HepG2 (cell line): ENCODE data around the gene THADA. TPM values are rescaled to one million over a fixed set of nuclear protein-coding genes. Genes with fewer than 3 reads are reported as not detected.

Source experiments
- ATRX ChIP-seq: sonication (generic); formaldehyde crosslinking; IDR thresholded peaks from 2 replicates; pipeline ENCODE4 v1.4.0; 2020; ENCODE audit warnings: missing genetic modification reagents, borderline replicate concordance
- EZH2 ChIP-seq: conservative IDR thresholded peaks from 2 replicates; pipeline ENCODE4 v1.6.1; 2012; ENCODE audit warnings: mild to moderate bottlenecking, low read depth, low read length, moderate library complexity
- MAFK ChIP-seq, 2 experiments: IDR thresholded peaks in 1 of 2; conservative IDR thresholded peaks in 1 of 2; 2 replicates each; pipeline ENCODE4 v1.6.1; 2011; ENCODE audit warnings: improper control_type of control experiment in 2 of 2, low read length in 2 of 2
- NFE2 ChIP-seq: sonication (generic); formaldehyde crosslinking; IDR thresholded peaks from 2 replicates; pipeline ENCODE4 v1.4.0; 2020; ENCODE audit warnings: missing genetic modification reagents
- NFIB ChIP-seq: sonication (generic); formaldehyde crosslinking; IDR thresholded peaks from 2 replicates; pipeline ENCODE4 v1.9.0; 2021; ENCODE audit warnings: missing genetic modification reagents, mild to moderate bottlenecking, borderline replicate concordance
- NONO ChIP-seq, 2 experiments: fragments of 450-650 bp in 1 of 2; sonication (generic) in 1 of 2; formaldehyde crosslinking in 1 of 2; IDR thresholded peaks in 1 of 2; conservative IDR thresholded peaks in 1 of 2; 2 replicates each; pipeline versions ENCODE4 v1.6.1 to v1.8.0; 2017 to 2022; ENCODE audit warnings: mild to moderate bottlenecking in 1 of 2, missing genetic modification reagents in 1 of 2, moderate library complexity in 1 of 2
- NRL ChIP-seq: sonication (generic); formaldehyde crosslinking; IDR thresholded peaks from 2 replicates; pipeline ENCODE4 v1.5.0; 2020; ENCODE audit warnings: missing genetic modification reagents, mild to moderate bottlenecking, moderate library complexity, borderline replicate concordance
- POLR2AphosphoS5 ChIP-seq: IDR thresholded peaks from 2 replicates; pipeline ENCODE4 v1.6.1; 2012; ENCODE audit warnings: low read depth, low read length
- POLR2G ChIP-seq: fragments of 200-400 bp; formaldehyde crosslinking; IDR thresholded peaks from 2 replicates; pipeline ENCODE4 v1.6.1; 2018; ENCODE audit warnings: mild to moderate bottlenecking, low read depth, low read length, moderate library complexity
- RFXAP ChIP-seq: sonication (generic); formaldehyde crosslinking; IDR thresholded peaks from 2 replicates; pipeline ENCODE4 v1.4.0; 2020; ENCODE audit warnings: missing genetic modification reagents, borderline replicate concordance
- SMYD3 ChIP-seq: sonication (generic); formaldehyde crosslinking; IDR thresholded peaks from 2 replicates; pipeline ENCODE4 v1.8.1; 2023; ENCODE audit warnings: mild to moderate bottlenecking, missing genetic modification reagents
- TBP ChIP-seq: sonication (generic); formaldehyde crosslinking; IDR thresholded peaks from 2 replicates; pipeline ENCODE4 v1.5.0; 2020; ENCODE audit warnings: missing genetic modification reagents
- TSC22D2 ChIP-seq: sonication (generic); formaldehyde crosslinking; IDR thresholded peaks from 2 replicates; pipeline ENCODE4 v1.5.1; 2020; ENCODE audit warnings: missing genetic modification reagents, mild to moderate bottlenecking, borderline replicate concordance
- ZFP1 ChIP-seq: IDR thresholded peaks from 2 replicates; pipeline ENCODE4 v1.6.1; 2016
- ZNF207 ChIP-seq: fragments of 450-650 bp; IDR thresholded peaks from 2 replicates; pipeline ENCODE4 v1.6.1; 2016; ENCODE audit warnings: antibody characterized with exemption, borderline replicate concordance
- ZNF232 ChIP-seq: sonication (generic); formaldehyde crosslinking; IDR thresholded peaks from 2 replicates; pipeline ENCODE4 v1.4.0; 2020; ENCODE audit warnings: missing genetic modification reagents, borderline replicate concordance
- ZNF567 ChIP-seq: sonication (generic); formaldehyde crosslinking; IDR thresholded peaks from 2 replicates; pipeline ENCODE4 v1.8.1; 2023; ENCODE audit warnings: mild to moderate bottlenecking, missing genetic modification reagents, borderline replicate concordance
- ZNF616 ChIP-seq: sonication (generic); formaldehyde crosslinking; IDR thresholded peaks from 2 replicates; pipeline ENCODE4 v1.5.0; 2020; ENCODE audit warnings: low read depth, mild to moderate bottlenecking, missing genetic modification reagents
- ZNF660 ChIP-seq: sonication (generic); formaldehyde crosslinking; IDR thresholded peaks from 2 replicates; pipeline ENCODE4 v1.5.1; 2020; ENCODE audit warnings: mild to moderate bottlenecking, low read depth, missing genetic modification reagents, borderline replicate concordance
- ZNF674 ChIP-seq: sonication (generic); formaldehyde crosslinking; IDR thresholded peaks from 2 replicates; pipeline ENCODE4 v1.5.0; 2020; ENCODE audit warnings: low read depth, mild to moderate bottlenecking, missing genetic modification reagents
- ZNF792 ChIP-seq: IDR thresholded peaks from 2 replicates; pipeline ENCODE4 v1.6.1; 2016
- polyA plus RNA-seq, 8 experiments: library from polyadenylated mRNA; depleted of rRNA in 3 of 8; stranded (reverse) in 7 of 8; unstranded in 1 of 8; fragments of >200 nt; fragmentation: Illumina TruSeq in 4 of 8; extraction: Trizol in 4 of 8; gene quantifications; 2 replicates each; pipeline versions ENCODE4 v1.2.1 to v1.2.3, GENCODE V29; 2011 to 2016; ENCODE audit warnings: low read depth in 4 of 8, missing spikeins in 1 of 8, mixed read lengths in 1 of 8; ENCODE audit not compliant: insufficient read depth in 1 of 8
- total RNA-seq, 5 experiments: library from RNA; depleted of rRNA; stranded (reverse); fragments of >200 nt; fragmentation: Illumina TruSeq; extraction: Trizol; gene quantifications; 2 replicates each; pipeline ENCODE4 v1.2.3, GENCODE V29; 2016; ENCODE audit warnings: low read depth in 1 of 5
- TF ChIP-seq, protein P1 (sequence below): IDR thresholded peaks from 2 replicates; pipeline ENCODE4 v1.6.1; 2018; ENCODE audit warnings: missing genetic modification reagents
- TF ChIP-seq, protein P2 (sequence below): sonication (generic); formaldehyde crosslinking; IDR thresholded peaks from 2 replicates; pipeline ENCODE4 v1.9.0; 2021; ENCODE audit warnings: missing genetic modification reagents, borderline replicate concordance
- TF ChIP-seq, protein P3 (sequence below): sonication (generic); formaldehyde crosslinking; IDR thresholded peaks from 2 replicates; pipeline ENCODE4 v1.4.0; 2020; ENCODE audit warnings: mild to moderate bottlenecking, missing genetic modification reagents
- TF ChIP-seq, protein P4 (sequence below): sonication (generic); formaldehyde crosslinking; IDR thresholded peaks from 2 replicates; pipeline ENCODE4 v1.5.1; 2020; ENCODE audit warnings: missing genetic modification reagents, mild to moderate bottlenecking, borderline replicate concordance

Gene THADA
- total and polyA plus RNA-seq, 2 of the 13 experiments (the other 11 are each of a cell fraction or from before 2014, with no cell fraction given): 12.7 to 21.7 TPM

DNA sequence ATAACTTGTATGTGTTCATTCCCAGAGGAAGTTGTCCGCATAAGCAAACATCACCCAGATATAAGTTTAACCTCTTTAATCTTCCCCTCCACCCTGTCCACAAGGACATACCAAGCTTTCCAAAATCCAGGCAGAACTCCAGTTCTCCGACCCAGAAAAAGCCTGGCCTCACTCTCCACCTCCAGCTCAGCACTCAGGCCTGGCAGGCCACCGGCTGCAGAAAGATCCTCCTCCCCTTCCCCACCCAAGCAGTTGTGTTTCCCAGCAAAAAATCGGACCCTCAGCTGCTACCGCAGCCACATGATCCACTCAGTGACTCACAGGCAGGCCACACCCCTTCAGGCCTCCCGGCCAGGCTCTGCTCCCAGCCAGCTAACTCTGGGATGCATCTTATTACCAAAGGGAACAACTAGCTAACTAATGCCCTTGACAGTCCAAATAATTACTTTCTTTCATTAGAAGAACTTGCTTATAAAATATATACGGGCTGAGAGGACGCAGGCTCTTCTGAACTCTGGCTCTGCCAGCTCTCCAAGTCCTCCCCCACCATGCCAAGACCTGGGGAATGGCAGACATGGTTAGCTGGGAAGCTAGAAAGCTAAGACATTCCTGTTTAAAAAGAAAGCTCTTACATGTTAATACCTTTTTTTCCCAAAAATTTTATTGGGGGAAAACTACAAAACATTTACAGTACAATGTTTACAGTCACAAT, 373.9 kb downstream of the THADA start (continued):
- TF ChIP-seq POLR2AphosphoS5: peak; percentile 98
- no peak for TF ChIP-seq EZH2
- no peak for TF ChIP-seq ZNF674 (CRISPR knock-in tag)
- TF ChIP-seq, protein P1, sequence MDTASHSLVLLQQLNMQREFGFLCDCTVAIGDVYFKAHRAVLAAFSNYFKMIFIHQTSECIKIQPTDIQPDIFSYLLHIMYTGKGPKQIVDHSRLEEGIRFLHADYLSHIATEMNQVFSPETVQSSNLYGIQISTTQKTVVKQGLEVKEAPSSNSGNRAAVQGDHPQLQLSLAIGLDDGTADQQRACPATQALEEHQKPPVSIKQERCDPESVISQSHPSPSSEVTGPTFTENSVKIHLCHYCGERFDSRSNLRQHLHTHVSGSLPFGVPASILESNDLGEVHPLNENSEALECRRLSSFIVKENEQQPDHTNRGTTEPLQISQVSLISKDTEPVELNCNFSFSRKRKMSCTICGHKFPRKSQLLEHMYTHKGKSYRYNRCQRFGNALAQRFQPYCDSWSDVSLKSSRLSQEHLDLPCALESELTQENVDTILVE (CRISPR knock-in tag): peak; percentile 42; the same call in 1 of the 2 replicates
- no peak for TF ChIP-seq NONO (IDR thresholded peaks at IDR 0.05)
- TF ChIP-seq NONO (CRISPR knock-in tag; conservative IDR thresholded peaks at IDR 0.05): peak; percentile 58
- TF ChIP-seq ZNF232 (CRISPR knock-in tag): no peak; the same call in 1 of the 2 replicates
- TF ChIP-seq NFE2 (CRISPR knock-in tag): no peak
- no peak for TF ChIP-seq ZNF207
- no peak for TF ChIP-seq ZNF567 (CRISPR knock-in tag)
- peak; percentile 95 for TF ChIP-seq POLR2G
- TF ChIP-seq ZFP1 (CRISPR knock-in tag): no peak; the same call in 1 of the 2 replicates
- TF ChIP-seq, protein P2, sequence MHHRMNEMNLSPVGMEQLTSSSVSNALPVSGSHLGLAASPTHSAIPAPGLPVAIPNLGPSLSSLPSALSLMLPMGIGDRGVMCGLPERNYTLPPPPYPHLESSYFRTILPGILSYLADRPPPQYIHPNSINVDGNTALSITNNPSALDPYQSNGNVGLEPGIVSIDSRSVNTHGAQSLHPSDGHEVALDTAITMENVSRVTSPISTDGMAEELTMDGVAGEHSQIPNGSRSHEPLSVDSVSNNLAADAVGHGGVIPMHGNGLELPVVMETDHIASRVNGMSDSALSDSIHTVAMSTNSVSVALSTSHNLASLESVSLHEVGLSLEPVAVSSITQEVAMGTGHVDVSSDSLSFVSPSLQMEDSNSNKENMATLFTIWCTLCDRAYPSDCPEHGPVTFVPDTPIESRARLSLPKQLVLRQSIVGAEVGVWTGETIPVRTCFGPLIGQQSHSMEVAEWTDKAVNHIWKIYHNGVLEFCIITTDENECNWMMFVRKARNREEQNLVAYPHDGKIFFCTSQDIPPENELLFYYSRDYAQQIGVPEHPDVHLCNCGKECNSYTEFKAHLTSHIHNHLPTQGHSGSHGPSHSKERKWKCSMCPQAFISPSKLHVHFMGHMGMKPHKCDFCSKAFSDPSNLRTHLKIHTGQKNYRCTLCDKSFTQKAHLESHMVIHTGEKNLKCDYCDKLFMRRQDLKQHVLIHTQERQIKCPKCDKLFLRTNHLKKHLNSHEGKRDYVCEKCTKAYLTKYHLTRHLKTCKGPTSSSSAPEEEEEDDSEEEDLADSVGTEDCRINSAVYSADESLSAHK (CRISPR knock-in tag): no peak
- TF ChIP-seq ZNF660 (CRISPR knock-in tag): no peak
- TF ChIP-seq MAFK (conservative IDR thresholded peaks at IDR 0.05 in 1 of 2, IDR thresholded peaks at IDR 0.05 in 1 of 2; ENCODE audit: low read length in 2 of 2): no peak
- TF ChIP-seq, protein P3, sequence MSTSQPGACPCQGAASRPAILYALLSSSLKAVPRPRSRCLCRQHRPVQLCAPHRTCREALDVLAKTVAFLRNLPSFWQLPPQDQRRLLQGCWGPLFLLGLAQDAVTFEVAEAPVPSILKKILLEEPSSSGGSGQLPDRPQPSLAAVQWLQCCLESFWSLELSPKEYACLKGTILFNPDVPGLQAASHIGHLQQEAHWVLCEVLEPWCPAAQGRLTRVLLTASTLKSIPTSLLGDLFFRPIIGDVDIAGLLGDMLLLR (CRISPR knock-in tag): no peak
- TF ChIP-seq ZNF616 (CRISPR knock-in tag): no peak
- peak; percentile 93; the same call in 1 of the 2 replicates for TF ChIP-seq ZNF792
- no peak for TF ChIP-seq NFIB
- TF ChIP-seq TBP (CRISPR knock-in tag): no peak
- 0 out of 2 replicates have a peak, but pooled peaks have one; percentile 28 for TF ChIP-seq TSC22D2 (CRISPR knock-in tag)
- no peak for TF ChIP-seq SMYD3 (CRISPR knock-in tag)
- TF ChIP-seq ATRX: no peak
- TF ChIP-seq RFXAP: 0 out of 2 replicates have a peak, but pooled peaks have one; percentile 60
- TF ChIP-seq, protein P4, sequence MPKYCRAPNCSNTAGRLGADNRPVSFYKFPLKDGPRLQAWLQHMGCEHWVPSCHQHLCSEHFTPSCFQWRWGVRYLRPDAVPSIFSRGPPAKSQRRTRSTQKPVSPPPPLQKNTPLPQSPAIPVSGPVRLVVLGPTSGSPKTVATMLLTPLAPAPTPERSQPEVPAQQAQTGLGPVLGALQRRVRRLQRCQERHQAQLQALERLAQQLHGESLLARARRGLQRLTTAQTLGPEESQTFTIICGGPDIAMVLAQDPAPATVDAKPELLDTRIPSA: no peak; the same call in 1 of the 2 replicates
- TF ChIP-seq NRL (CRISPR knock-in tag): no peak; the same call in 1 of the 2 replicates
